SU-DHL-6 (cell line): Measurements from ENCODE around the gene AOX1.
"Not testable (repeated sequence)": the region's sequence is repeated elsewhere in the genome, so short reads cannot be mapped to it uniquely, and the experiment has no call there.

Experiments used
- H2AFZ ChIP-seq: fragments of 200-600 bp; sonication (generic); 2 replicates; pipeline ENCODE4 v1.6.1; 2014; ENCODE audit warnings: low read depth, mild to moderate bottlenecking, moderate library complexity, mixed read lengths, antibody characterized with exemption, low read length; ENCODE audit not compliant: severe bottlenecking
- H3F3A ChIP-seq: fragments of 200-600 bp; shearing (Covaris generic); 2 replicates; pipeline ENCODE4 v1.6.0; 2016; ENCODE audit warnings: antibody characterized with exemption, mild to moderate bottlenecking; ENCODE audit not compliant: insufficient read depth
- H3K27ac ChIP-seq: fragments of 200-600 bp; sonication (generic); 2 replicates; pipeline ENCODE4 v1.5.1; 2016; ENCODE audit warnings: low read depth, mild to moderate bottlenecking, low read length, moderate library complexity, mixed read lengths
- H3K27me3 ChIP-seq: fragments of 200-600 bp; sonication (generic), shearing (Covaris generic); 2 replicates; pipeline ENCODE4 v1.6.0; 2014; ENCODE audit warnings: mild to moderate bottlenecking, low read length
- H3K36me3 ChIP-seq: fragments of 200-600 bp; sonication (generic); 2 replicates; pipeline ENCODE4 v1.6.1; 2014; ENCODE audit warnings: mild to moderate bottlenecking, low read length, mixed read lengths
- H3K4me2 ChIP-seq: fragments of 300-600, 200-600 bp; shearing (Covaris generic), sonication (generic); 2 replicates; pipeline ENCODE4 v1.6.0; 2014; ENCODE audit warnings: low read length, low read depth, mild to moderate bottlenecking; ENCODE audit not compliant: poor library complexity, severe bottlenecking
- H3K4me3 ChIP-seq: fragments of 200-600 bp; sonication (generic); 2 replicates; pipeline ENCODE4 v1.5.1; 2014; ENCODE audit warnings: antibody characterized with exemption, low read length, mild to moderate bottlenecking, mixed read lengths; ENCODE audit not compliant: insufficient read depth, poor library complexity, severe bottlenecking
- H3K79me2 ChIP-seq: fragments of 200-600 bp; sonication (generic); 2 replicates; pipeline ENCODE4 v1.6.1; 2014; ENCODE audit warnings: mild to moderate bottlenecking, low read length, moderate library complexity; ENCODE audit not compliant: insufficient read depth
- H3K9ac ChIP-seq: fragments of 200-600 bp; sonication (generic); 2 replicates; pipeline ENCODE4 v1.7.0; 2014; ENCODE audit warnings: mild to moderate bottlenecking, low read length
- H3K9me2 ChIP-seq: fragments of 200-600 bp; sonication (generic); replicated peaks from 2 replicates; pipeline ENCODE4 v1.6.1; 2014; ENCODE audit warnings: low read length; ENCODE audit not compliant: insufficient read depth
- H3K9me3 ChIP-seq: fragments of 200-600 bp; sonication (generic); 2 replicates; pipeline ENCODE4 v1.6.1; 2014; ENCODE audit warnings: low read length, mixed read lengths; ENCODE audit not compliant: insufficient read depth
- H4K20me1 ChIP-seq: fragments of 200-600 bp; sonication (generic); 2 replicates; pipeline ENCODE4 v1.6.1; 2014; ENCODE audit warnings: low read depth, mild to moderate bottlenecking, antibody characterized with exemption, low read length, moderate library complexity, mixed read lengths
- CTCF ChIP-seq: fragments of 200-600 bp; sonication (generic); IDR thresholded peaks from one replicate; pipeline ENCODE4 v1.5.1; 2017; ENCODE audit warnings: antibody characterized with exemption, mild to moderate bottlenecking, low read length, moderate library complexity; ENCODE audit not compliant: insufficient read depth, poor library complexity, severe bottlenecking
- EZH2phosphoT487 ChIP-seq: fragments of 200-600 bp; sonication (generic), shearing (Covaris generic); conservative IDR thresholded peaks from 2 replicates; pipeline ENCODE4 v1.6.1; 2018; ENCODE audit warnings: mild to moderate bottlenecking, antibody characterized with exemption, low read length, moderate library complexity, mixed read lengths

AOX1 gene

GRCh38 chr2:200640176-200640575 lies 54.4 kb downstream of the AOX1 start:
- H3K9me3 ChIP-seq: no peaks in the 10 kb centered on the region
- H3K36me3 ChIP-seq: no peaks in the 10 kb centered on the region
- no peaks in the 10 kb centered on the region for H3F3A ChIP-seq
- H4K20me1 ChIP-seq: no peaks in the 10 kb centered on the region
- H3K9ac ChIP-seq: no peak overlapping the region
- H3K27ac ChIP-seq: no peak overlapping the region
- H2AFZ ChIP-seq: no peak overlapping the region
- no peak overlapping the region for H3K4me3 ChIP-seq
- H3K4me2 ChIP-seq: no peak overlapping the region
- H3K79me2 ChIP-seq: no peaks in the 10 kb centered on the region
- H3K9me2 ChIP-seq: no peaks in the 10 kb centered on the region
- TF ChIP-seq CTCF (no peak), EZH2phosphoT487 (no peak)
- no peaks in the 10 kb centered on the region for H3K27me3 ChIP-seq

GRCh38 chr2:200640901-200641300 lies 55.1 kb downstream of the AOX1 start:
- Histone ChIP-seq H4K20me1 (no peaks in the 10 kb centered on the region), H3K9me2 (no peaks in the 10 kb centered on the region), H3K4me2 (no peak overlapping the region), H3K9me3 (no peaks in the 10 kb centered on the region), H3K79me2 (no peaks in the 10 kb centered on the region), H3K4me3 (no peak overlapping the region), H3F3A (no peaks in the 10 kb centered on the region), H2AFZ (no peak overlapping the region), H3K36me3 (no peaks in the 10 kb centered on the region), H3K27me3 (no peaks in the 10 kb centered on the region), H3K9ac (no peak overlapping the region), H3K27ac (no peak overlapping the region)
- TF ChIP-seq EZH2phosphoT487 (no peak), CTCF (no peak)

- H3K27ac ChIP-seq, H3K4me2 ChIP-seq, H2AFZ ChIP-seq, H3F3A ChIP-seq, H3K4me3 ChIP-seq, H4K20me1 ChIP-seq, H3K9ac ChIP-seq, H3K36me3 ChIP-seq, H3K9me2 ChIP-seq, H3K27me3 ChIP-seq, H3K9me3 ChIP-seq, H3K79me2 ChIP-seq: not testable (repeated sequence)
Observed at GRCh38 chr2:200648518-200649281, 62.9 kb downstream of the AOX1 start.

GRCh38 chr2:200649724-200650123 lies 63.9 kb downstream of the AOX1 start:
- Histone ChIP-seq H2AFZ (no peak overlapping the region), H3K36me3 (no peaks in the 10 kb centered on the region), H3K9ac (no peak overlapping the region), H3K4me3 (no peak overlapping the region), H3K79me2 (no peaks in the 10 kb centered on the region), H3K27ac (no peak overlapping the region), H3F3A (no peaks in the 10 kb centered on the region), H3K4me2 (no peak overlapping the region), H4K20me1 (no peaks in the 10 kb centered on the region), H3K9me2 (no peaks in the 10 kb centered on the region), H3K9me3 (no peaks in the 10 kb centered on the region), H3K27me3 (no peaks in the 10 kb centered on the region)
- no peak for TF ChIP-seq CTCF
- no peak for TF ChIP-seq EZH2phosphoT487
